ENCODE measurements around the gene MMP2.
A peak's percentile ranks its signal among the peaks of the same experiment; 100 is the strongest.

MMP2 gene

GRCh38 chr16:55494994-55495421 is 16.0 kb downstream of the MMP2 start:
- peaks cover 10 to 23% of the 10 kb centered on the region in 2 experiments for H3K4me1 ChIP-seq (ENCODE audit: control insufficient read depth in 1 of 2, insufficient read depth in 2 of 2, low read length in 2 of 2)
- no CpG with 5 or more reads among the region's 3 CpGs for WGBS (ENCODE audit: extremely low coverage, insufficient coverage, insufficient read length)

GRCh38 chr16:55495616-55496289 is 16.8 kb downstream of the MMP2 start:
- H3K4ac ChIP-seq (ENCODE audit: low read depth, low read length) = no peak overlapping the region
- no peak for DNase-seq
- no peak overlapping the region for H3K9ac ChIP-seq (ENCODE audit: low read length)
- peak overlapping the region; percentile 55 for H3K14ac ChIP-seq (ENCODE audit: low read length)
- no peak overlapping the region for H3K23ac ChIP-seq (ENCODE audit: low read length)
- H4K12ac ChIP-seq (ENCODE audit: low read depth, low read length) = no peak overlapping the region
- peaks cover 23% of the 10 kb centered on the region for H3K79me1 ChIP-seq (ENCODE audit: low read length)
- no peak overlapping the region for H3K18ac ChIP-seq (ENCODE audit: low read length)
- H2AFZ ChIP-seq (ENCODE audit: insufficient read depth, low read length, poor library complexity) = no peak overlapping the region
- WGBS (ENCODE audit: extremely low coverage, insufficient coverage, insufficient read length) = no CpG with 5 or more reads among the region's 7 CpGs
- no peak overlapping the region for H2AK5ac ChIP-seq (ENCODE audit: low read length)
- H2BK5ac ChIP-seq (ENCODE audit: low read depth, low read length, poor library complexity) = no peak overlapping the region
- no peaks in the 10 kb centered on the region for H3K27me3 ChIP-seq (ENCODE audit: insufficient read depth, low read length)
- H3K79me2 ChIP-seq (ENCODE audit: control insufficient read depth, insufficient read depth, low read length, poor library complexity) = peaks cover 2% of the 10 kb centered on the region
- H2BK12ac ChIP-seq (ENCODE audit: low read length) = no peak overlapping the region
- no peaks in the 10 kb centered on the region for H3K9me3 ChIP-seq (ENCODE audit: insufficient read depth, low read depth, low read length)
- H3K4me1 ChIP-seq (ENCODE audit: control insufficient read depth in 1 of 2, insufficient read depth in 2 of 2, low read length in 2 of 2) = peaks cover 15 to 28% of the 10 kb centered on the region in 2 experiments
- no peak overlapping the region for H3K4me2 ChIP-seq (ENCODE audit: low read length)
- H4K91ac ChIP-seq (ENCODE audit: low read depth, low read length) = no peak overlapping the region
- H3K36me3 ChIP-seq (ENCODE audit: control insufficient read depth in 1 of 2, insufficient read depth in 2 of 2, low read length in 2 of 2) = peaks cover 47 to 77% of the 10 kb centered on the region in 2 experiments
- H3K27ac ChIP-seq (ENCODE audit: low read depth, low read length) = peak overlapping the region; percentile 31
- H4K8ac ChIP-seq (ENCODE audit: low read depth, low read length) = no peak overlapping the region
- H3K4me3 ChIP-seq (ENCODE audit: low read depth, low read length) = no peak overlapping the region
- H2BK120ac ChIP-seq (ENCODE audit: insufficient read depth, low read length, poor library complexity) = no peak overlapping the region

More at GRCh38 chr16:55494994-55495421, 16.0 kb downstream of the MMP2 start:
- DNase-seq = peak in 1 of 2 donors; percentile 47
- Histone ChIP-seq H2AFZ (ENCODE audit: insufficient read depth, low read length, poor library complexity) (no peak overlapping the region), H2BK120ac (ENCODE audit: insufficient read depth, low read length, poor library complexity) (no peak overlapping the region), H4K12ac (ENCODE audit: low read depth, low read length) (no peak overlapping the region), H3K23ac (ENCODE audit: low read length) (no peak overlapping the region), H3K79me1 (ENCODE audit: low read length) (peaks cover 18% of the 10 kb centered on the region), H4K8ac (ENCODE audit: low read depth, low read length) (no peak overlapping the region), H3K27me3 (ENCODE audit: insufficient read depth, low read length) (no peaks in the 10 kb centered on the region), H2BK12ac (ENCODE audit: low read length) (no peak overlapping the region), H3K4ac (ENCODE audit: low read depth, low read length) (no peak overlapping the region), H3K14ac (ENCODE audit: low read length) (no peak overlapping the region), H4K91ac (ENCODE audit: low read depth, low read length) (no peak overlapping the region), H3K18ac (ENCODE audit: low read length) (no peak overlapping the region), H2BK5ac (ENCODE audit: low read depth, low read length, poor library complexity) (no peak overlapping the region), H3K79me2 (ENCODE audit: control insufficient read depth, insufficient read depth, low read length, poor library complexity) (peaks cover 2% of the 10 kb centered on the region), H3K4me3 (ENCODE audit: low read depth, low read length) (no peak overlapping the region), H2AK5ac (ENCODE audit: low read length) (no peak overlapping the region), H3K27ac (ENCODE audit: low read depth, low read length) (peak overlapping the region; percentile 39), H3K4me2 (ENCODE audit: low read length) (no peak overlapping the region), H3K9me3 (ENCODE audit: insufficient read depth, low read depth, low read length) (no peaks in the 10 kb centered on the region), H3K36me3 (ENCODE audit: control insufficient read depth in 1 of 2, insufficient read depth in 2 of 2, low read length in 2 of 2) (peaks cover 53 to 80% of the 10 kb centered on the region in 2 experiments), H3K9ac (ENCODE audit: low read length) (no peak overlapping the region)

- Histone ChIP-seq H3K4me1 (ENCODE audit: control insufficient read depth in 1 of 2, insufficient read depth in 2 of 2, low read length in 2 of 2) (peaks cover 23 to 35% of the 10 kb centered on the region in 2 experiments), H2AK5ac (ENCODE audit: low read length) (no peak overlapping the region), H3K9ac (ENCODE audit: low read length) (no peak overlapping the region), H3K9me3 (ENCODE audit: insufficient read depth, low read depth, low read length) (no peaks in the 10 kb centered on the region), H4K8ac (ENCODE audit: low read depth, low read length) (no peak overlapping the region), H3K27me3 (ENCODE audit: insufficient read depth, low read length) (no peaks in the 10 kb centered on the region), H3K4ac (ENCODE audit: low read depth, low read length) (no peak overlapping the region), H2AFZ (ENCODE audit: insufficient read depth, low read length, poor library complexity) (no peak overlapping the region), H3K79me2 (ENCODE audit: control insufficient read depth, insufficient read depth, low read length, poor library complexity) (peaks cover 4% of the 10 kb centered on the region), H3K4me3 (ENCODE audit: low read depth, low read length) (no peak overlapping the region), H4K91ac (ENCODE audit: low read depth, low read length) (peak overlapping the region; percentile 29), H3K18ac (ENCODE audit: low read length) (no peak overlapping the region), H3K14ac (ENCODE audit: low read length) (no peak overlapping the region), H3K27ac (ENCODE audit: low read depth, low read length) (peak overlapping the region; percentile 40), H3K23ac (ENCODE audit: low read length) (no peak overlapping the region), H3K36me3 (ENCODE audit: control insufficient read depth in 1 of 2, insufficient read depth in 2 of 2, low read length in 2 of 2) (peaks cover 45 to 79% of the 10 kb centered on the region in 2 experiments), H4K12ac (ENCODE audit: low read depth, low read length) (no peak overlapping the region), H3K79me1 (ENCODE audit: low read length) (peaks cover 32% of the 10 kb centered on the region), H2BK5ac (ENCODE audit: low read depth, low read length, poor library complexity) (no peak overlapping the region), H3K4me2 (ENCODE audit: low read length) (no peak overlapping the region), H2BK120ac (ENCODE audit: insufficient read depth, low read length, poor library complexity) (no peak overlapping the region), H2BK12ac (ENCODE audit: low read length) (no peak overlapping the region)
- DNase-seq = no peak
- WGBS (ENCODE audit: extremely low coverage, insufficient coverage, insufficient read length) = no CpG with 5 or more reads among the region's 8 CpGs
These were observed 17.6 kb downstream of the MMP2 start for GRCh38 chr16:55496509-55497145.

DNA sequence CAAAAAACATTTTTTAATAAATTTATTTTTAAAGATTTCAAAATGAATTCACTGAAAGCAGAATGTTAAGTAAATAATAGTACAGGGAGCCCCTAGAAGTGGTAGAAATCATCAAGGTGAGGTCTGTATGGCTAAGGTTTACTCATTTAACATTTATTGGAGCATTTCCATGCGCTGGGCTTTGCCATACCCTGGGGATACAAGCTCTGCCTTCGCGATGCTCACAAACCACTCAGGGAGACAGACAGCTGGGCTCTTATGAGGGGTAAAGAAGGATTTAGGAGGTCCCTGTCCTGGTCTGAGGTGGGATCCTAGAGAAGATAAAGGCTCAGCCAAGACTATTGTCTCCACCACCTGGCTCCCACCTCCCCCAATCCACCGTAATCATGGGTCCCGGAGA is 18.6 kb downstream of the MMP2 start:
- Histone ChIP-seq H2AK5ac (ENCODE audit: low read length) (peak overlapping the region; percentile 18), H3K36me3 (ENCODE audit: control insufficient read depth in 1 of 2, insufficient read depth in 2 of 2, low read length in 2 of 2) (peaks cover 41 to 75% of the 10 kb centered on the region in 2 experiments), H3K4me2 (ENCODE audit: low read length) (no peak overlapping the region), H3K9me3 (ENCODE audit: insufficient read depth, low read depth, low read length) (no peaks in the 10 kb centered on the region), H3K4ac (ENCODE audit: low read depth, low read length) (peak overlapping the region; percentile 28), H2BK5ac (ENCODE audit: low read depth, low read length, poor library complexity) (peak overlapping the region; percentile 22), H3K79me1 (ENCODE audit: low read length) (peaks cover 39% of the 10 kb centered on the region), H3K18ac (ENCODE audit: low read length) (no peak overlapping the region), H3K4me1 (ENCODE audit: control insufficient read depth in 1 of 2, insufficient read depth in 2 of 2, low read length in 2 of 2) (peaks cover 27 to 38% of the 10 kb centered on the region in 2 experiments), H3K27me3 (ENCODE audit: insufficient read depth, low read length) (no peaks in the 10 kb centered on the region), H4K12ac (ENCODE audit: low read depth, low read length) (no peak overlapping the region), H2AFZ (ENCODE audit: insufficient read depth, low read length, poor library complexity) (no peak overlapping the region), H3K23ac (ENCODE audit: low read length) (no peak overlapping the region), H2BK120ac (ENCODE audit: insufficient read depth, low read length, poor library complexity) (peak overlapping the region; percentile 73), H3K4me3 (ENCODE audit: low read depth, low read length) (no peak overlapping the region), H3K9ac (ENCODE audit: low read length) (no peak overlapping the region), H3K27ac (ENCODE audit: low read depth, low read length) (peak overlapping the region; percentile 99), H4K91ac (ENCODE audit: low read depth, low read length) (peak overlapping the region; percentile 79), H4K8ac (ENCODE audit: low read depth, low read length) (peak overlapping the region; percentile 5), H2BK12ac (ENCODE audit: low read length) (peak overlapping the region; percentile 27), H3K14ac (ENCODE audit: low read length) (peak overlapping the region; percentile 51), H3K79me2 (ENCODE audit: control insufficient read depth, insufficient read depth, low read length, poor library complexity) (peaks cover 6% of the 10 kb centered on the region)
- no peak for DNase-seq
- WGBS (ENCODE audit: extremely low coverage, insufficient coverage, insufficient read length) = no CpG with 5 or more reads among the region's 5 CpGs
